HG03108 (cell line): ENCODE data around the gene VCAN.

Experiments used
- ATAC-seq: cut with Tn5 transposase; IDR thresholded peaks from one replicate; pipeline ENCODE4 v1.9.1; 2021; ENCODE audit warnings: moderate library complexity; ENCODE audit not compliant: unreplicated experiment

Gene VCAN

GRCh38 chr5:83494087-83494620, 22.6 kb downstream of the VCAN start:
- ATAC-seq = no peak

- ATAC-seq = no peak
These were observed 23.1 kb downstream of the VCAN start for GRCh38 chr5:83494666-83495065.

GRCh38 chr5:83496626-83497025, 25.1 kb downstream of the VCAN start:
- ATAC-seq = no peak

- ATAC-seq = no peak
These were observed 27.0 kb downstream of the VCAN start for GRCh38 chr5:83498585-83498984.

DNA sequence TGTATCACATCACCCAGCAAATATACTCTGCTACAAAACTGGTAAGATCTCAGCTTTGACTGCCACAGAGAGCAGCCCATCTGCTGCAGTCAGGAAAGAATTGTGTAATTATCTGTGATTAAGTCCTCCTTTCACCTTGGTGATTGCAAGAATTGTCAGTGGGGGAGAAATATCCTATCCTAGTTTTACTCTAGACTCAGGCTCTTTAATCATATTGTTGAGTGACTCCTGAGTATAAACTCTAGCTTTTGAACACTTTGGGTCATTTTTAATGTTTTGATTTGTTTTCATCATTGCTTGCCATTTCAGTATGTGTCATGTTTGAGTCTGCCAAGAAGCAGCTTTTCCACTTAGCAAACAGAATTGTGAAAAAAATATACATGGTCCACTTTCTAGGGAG, 32.1 kb downstream of the VCAN start:
- ATAC-seq = no peak

GRCh38 chr5:83507431-83507830, 35.9 kb downstream of the VCAN start:
- no peak for ATAC-seq

DNA sequence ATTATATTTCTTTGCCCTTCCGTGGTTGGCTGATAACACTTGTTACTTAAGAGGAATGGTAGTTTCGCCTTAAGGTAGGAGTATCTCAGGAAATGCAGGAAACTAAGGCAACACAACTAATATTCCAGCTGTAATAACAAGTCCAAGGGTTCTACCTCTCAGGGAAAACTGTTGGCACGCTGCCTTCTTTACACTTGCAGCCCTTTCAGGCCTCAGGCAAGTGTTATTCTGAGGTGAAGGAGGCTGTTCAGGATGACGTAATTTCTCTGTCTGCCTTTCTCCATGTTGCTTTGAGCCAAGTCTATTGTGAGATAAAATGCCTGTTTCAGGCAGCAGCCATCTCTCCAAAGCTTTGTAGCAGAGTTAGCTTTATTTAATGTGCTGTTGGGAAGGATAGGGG, 38.0 kb downstream of the VCAN start:
- ATAC-seq = no peak

DNA sequence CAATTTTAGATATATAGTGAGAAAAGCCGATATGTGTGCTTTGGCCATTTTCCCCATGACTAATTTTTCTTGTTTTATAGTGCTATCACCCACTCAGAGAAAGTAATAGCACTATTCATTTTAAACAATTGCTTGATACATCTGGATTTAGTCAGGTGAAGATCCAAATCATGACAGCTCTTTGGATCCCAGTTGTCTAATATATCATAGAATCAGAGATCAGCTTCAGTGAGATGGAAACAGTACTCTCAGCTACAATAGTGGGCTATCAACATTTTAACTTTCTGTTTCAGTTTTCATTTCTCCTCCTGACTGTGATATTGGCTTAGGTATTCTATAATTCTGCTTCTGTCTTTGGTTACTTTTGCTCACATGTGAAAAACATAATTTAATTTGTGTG, 38.7 kb downstream of the VCAN start:
- ATAC-seq = peak; percentile 73

- no peak for ATAC-seq
These were observed 40.7 kb downstream of the VCAN start for GRCh38 chr5:83512061-83512745.

- no peak for ATAC-seq
These were observed 41.5 kb downstream of the VCAN start for GRCh38 chr5:83513081-83513480.

- no peak for ATAC-seq
These were observed 41.9 kb downstream of the VCAN start for GRCh38 chr5:83513491-83513890.

DNA sequence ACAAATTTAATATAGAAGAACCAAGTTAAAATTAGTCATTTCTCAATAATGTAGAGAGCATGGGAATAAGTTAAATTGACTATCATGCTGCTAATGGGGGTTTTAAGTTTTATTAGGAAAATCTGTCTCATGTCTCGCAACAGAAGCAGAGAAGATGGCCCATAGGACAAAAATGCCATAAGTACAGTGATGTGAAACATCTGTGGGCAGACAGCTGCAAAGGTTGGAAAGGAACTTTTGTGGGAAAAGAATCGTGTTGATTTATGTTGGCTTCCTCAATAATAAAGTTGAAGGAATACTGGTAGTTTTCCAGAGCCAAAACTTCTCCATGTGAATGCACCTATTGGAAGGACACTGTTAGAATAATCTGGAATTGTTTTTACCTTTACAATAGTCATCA, 44.8 kb downstream of the VCAN start:
- no peak for ATAC-seq

GRCh38 chr5:83517072-83517687, 45.6 kb downstream of the VCAN start:
- ATAC-seq = no peak

DNA sequence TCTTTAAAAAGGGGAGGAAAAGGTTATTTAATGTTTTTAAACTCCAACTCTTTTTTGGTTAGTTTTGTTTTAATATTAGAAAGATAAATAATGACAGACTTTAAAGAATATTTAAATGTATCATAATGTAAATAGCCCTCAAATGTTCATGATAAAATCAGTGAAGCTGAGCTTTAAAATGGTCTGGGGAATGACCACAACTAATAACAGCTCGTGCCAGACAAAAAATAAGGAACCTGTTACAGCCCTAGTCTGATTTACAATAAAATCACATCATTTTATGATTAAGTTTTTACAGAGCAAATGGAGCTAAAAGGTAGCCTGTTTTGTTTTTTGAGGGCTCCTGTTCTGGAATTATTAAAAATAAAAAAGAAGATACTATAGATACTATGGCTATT, 46.1 kb downstream of the VCAN start:
- ATAC-seq = no peak

DNA sequence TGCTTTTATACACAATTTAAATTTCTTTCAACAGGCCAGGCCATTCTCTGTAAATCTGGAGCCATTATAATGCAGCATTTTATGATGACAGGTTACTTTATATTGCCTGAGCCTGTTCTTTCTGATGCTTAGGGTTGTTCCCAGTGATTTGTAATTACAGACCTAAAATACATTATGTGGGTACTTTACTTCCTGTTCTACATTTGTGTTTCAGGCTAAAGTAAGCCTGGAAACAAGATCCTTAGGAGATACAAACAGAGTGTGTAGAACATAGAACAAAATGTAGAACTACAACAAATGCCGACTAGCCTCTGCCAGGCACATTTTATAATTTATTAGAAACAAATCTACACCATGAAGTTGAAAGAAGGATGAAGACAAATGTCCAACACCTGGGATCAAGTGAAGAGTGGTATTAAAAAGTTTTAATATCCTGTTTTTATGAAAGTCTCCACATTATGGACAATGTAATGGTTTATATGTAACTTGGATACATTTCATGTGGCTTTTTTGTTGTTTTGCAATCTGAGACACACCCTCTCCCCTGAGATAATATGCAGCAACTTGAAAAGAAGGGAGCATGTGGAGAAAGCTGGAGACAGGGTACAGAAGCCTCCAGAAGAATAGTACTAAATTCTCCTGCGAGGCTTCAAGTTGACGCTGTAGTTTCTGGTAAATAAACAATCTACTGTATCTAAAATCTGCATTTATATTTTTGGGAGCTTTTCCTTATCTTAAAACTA, 46.9 kb downstream of the VCAN start:
- no peak for ATAC-seq

DNA sequence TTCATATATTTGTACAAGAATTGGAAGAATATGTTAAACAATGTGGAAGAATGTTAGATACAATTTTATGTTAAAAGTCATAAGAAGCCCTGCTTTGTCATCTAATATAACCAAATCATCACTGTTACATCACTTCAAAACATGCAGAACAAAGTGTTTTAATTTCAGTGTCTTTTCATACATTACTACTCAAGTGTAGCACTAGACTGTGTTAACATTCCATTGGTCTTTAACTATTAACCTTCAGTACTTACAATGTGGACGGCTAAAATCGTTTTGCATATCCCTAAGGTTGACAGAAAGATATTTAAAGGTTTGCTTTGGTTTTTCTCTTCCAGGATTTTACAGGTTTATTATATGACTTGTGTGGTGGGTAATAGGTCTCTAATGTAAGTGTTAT, 50.9 kb downstream of the VCAN start:
- no peak for ATAC-seq

DNA sequence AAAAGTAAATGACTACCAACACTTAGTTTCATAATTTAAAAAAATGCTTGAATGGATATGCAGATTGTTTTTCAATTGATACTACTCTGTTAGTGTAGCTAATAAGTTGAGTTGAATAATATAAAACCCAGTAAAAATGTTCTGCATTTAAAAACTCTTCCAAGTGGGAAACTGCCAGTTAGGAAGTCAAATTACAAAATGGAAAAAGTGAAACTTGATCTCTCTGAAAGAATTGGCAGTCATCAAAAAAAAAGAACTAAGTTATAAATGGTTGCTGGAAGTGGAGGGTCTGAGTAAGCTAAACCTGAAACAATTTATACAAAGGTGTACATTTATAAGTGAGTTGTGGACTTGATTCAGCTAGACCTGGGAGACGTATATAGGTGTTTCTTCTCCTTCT, 52.4 kb downstream of the VCAN start:
- no peak for ATAC-seq

DNA sequence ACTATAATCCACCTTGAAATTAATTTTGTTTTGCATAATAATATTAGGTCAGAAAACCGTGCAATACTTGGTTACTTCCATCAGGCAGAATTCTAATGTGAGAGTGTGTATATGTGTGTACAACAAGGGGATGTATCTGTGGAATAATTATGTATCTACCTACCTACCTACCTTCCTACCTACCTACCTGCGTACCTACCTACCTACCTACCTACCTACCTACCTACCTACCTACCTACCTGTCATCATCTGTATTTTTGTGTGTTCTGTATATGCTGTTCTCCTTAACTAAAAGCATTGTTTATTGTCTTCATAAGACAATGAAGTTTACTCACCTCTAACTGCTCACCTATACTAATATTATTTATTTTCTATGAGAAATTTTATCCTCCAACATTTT, 52.8 kb downstream of the VCAN start:
- no peak for ATAC-seq

DNA sequence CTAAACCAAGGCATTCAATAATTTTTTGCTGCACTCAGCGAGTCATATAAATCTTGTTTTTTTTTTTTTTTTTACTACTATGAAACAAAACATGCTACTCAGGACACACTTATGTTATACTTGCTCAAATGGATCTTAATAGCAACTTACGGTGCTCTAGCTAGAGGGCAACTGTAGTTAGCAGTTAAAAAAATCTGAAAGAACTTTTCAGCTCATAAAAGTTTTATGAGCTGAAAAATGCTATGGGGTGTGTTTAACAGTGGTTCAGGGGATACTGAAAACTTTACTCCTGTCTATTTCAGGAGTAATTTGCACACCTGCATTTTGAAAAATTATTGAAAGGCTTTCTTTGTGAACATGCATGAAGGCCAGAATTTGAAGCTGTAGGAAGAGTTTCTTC, 53.4 kb downstream of the VCAN start:
- ATAC-seq = no peak

- no peak for ATAC-seq
These were observed 54.7 kb downstream of the VCAN start for GRCh38 chr5:83526289-83526688.

- no peak for ATAC-seq
These were observed 55.7 kb downstream of the VCAN start for GRCh38 chr5:83527221-83527620.
